GM12891 (cell line): ENCODE results near the gene RPS6KA4.

Source experiments
- PAX5 ChIP-seq: IDR thresholded peaks from 2 replicates; pipeline ENCODE4 v1.6.1; 2011; ENCODE audit warnings: low read length, moderate library complexity, mild to moderate bottlenecking; ENCODE audit not compliant: insufficient read depth, severe bottlenecking
- POLR2A ChIP-seq: IDR thresholded peaks from 2 replicates; pipeline ENCODE4 v1.6.1; 2011; ENCODE audit warnings: low read depth, low read length, control low read depth
- POLR2AphosphoS5 ChIP-seq: IDR thresholded peaks from 2 replicates; pipeline ENCODE4 v1.6.1; 2011; ENCODE audit warnings: low read depth, low read length, control low read depth
- TAF1 ChIP-seq: IDR thresholded peaks from 2 replicates; pipeline ENCODE4 v1.6.1; 2011; ENCODE audit warnings: low read depth, low read length, control low read depth

GRCh38 chr11:64373598-64373974 is 14.6 kb downstream of the RPS6KA4 start:
- no peak for TF ChIP-seq POLR2A
- no peak for TF ChIP-seq TAF1
- TF ChIP-seq POLR2AphosphoS5, result no peak
- no peak for TF ChIP-seq PAX5
